Dedifferentiated amniotic fluid mesenchymal stem cell (primary cell): Measurements from ENCODE around the gene RINL.
A peak's percentile ranks its signal among the peaks of the same experiment; 100 is the strongest.
"Not testable (repeated sequence)": the region's sequence is repeated elsewhere in the genome, so short reads cannot be mapped to it uniquely, and the experiment has no call there.

Experiments used
- DNase-seq: peaks from one replicate; pipeline ENCODE4 v3.0.0-alpha.2; 2016; ENCODE audit errors: extremely low spot score

Gene RINL

GRCh38 chr19:38875656-38876395 is 2.2 kb downstream of the RINL start:
- no peak for DNase-seq

DNA sequence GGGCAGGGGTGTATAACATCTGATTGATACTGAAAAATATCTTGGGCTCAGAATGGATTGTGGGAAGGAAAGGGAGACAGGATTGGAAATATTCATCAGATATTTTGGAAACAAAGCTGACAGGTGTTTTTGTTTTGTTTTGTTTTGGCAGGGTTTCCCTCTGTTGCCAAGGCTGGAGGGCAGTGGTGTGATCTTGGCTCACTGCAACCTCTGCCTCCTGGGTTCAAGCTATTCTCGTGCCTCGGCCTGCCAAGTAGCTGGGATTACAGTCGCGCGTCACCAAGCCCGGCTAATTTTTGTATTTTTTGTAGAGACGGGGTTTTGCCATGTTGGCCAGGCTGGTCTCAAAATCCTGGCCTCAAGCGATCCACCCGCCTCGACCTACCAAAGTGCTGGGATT is 4.7 kb downstream of the RINL start:
- not testable (repeated sequence) for DNase-seq

GRCh38 chr19:38870612-38871011 is 7.5 kb downstream of the RINL start:
- no peak for DNase-seq

DNA sequence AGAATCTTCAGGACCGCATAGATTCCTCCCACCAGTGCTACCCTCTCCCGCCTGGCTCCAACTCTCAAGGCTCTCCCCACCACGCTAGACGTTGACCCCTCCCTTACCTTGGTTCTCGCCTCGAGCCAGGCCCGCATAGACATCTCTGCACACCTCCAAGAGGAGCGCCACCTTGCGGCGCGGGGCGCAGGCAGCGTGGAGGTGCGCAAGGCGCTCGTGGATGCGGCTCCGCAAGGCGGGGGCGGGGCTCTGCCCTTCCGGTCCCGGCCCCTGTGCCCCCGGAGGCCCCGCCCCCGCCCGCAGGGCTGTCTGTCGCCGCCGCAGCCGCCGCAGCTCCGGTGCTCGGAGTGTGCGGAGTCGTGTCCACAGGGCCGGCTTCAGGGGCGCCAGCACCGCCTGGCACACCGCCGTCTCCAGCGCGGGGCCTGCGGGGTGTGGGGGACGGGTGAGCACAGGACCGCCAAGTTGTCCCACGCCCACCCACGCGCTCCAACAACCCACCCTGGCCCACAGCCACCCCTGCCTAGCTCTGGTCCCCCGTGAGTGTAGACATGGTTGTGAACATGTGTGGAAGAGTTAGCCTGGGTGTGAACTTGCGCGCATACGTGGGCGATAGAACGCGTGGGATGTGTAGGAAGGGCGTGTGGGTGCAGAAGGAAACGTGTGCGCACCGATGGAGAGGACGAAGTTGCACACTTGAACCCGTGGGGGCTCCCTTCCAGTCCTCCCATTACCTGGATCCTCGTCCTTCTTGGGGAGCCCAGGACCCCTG is 8.1 kb downstream of the RINL start:
- no peak for DNase-seq

DNA sequence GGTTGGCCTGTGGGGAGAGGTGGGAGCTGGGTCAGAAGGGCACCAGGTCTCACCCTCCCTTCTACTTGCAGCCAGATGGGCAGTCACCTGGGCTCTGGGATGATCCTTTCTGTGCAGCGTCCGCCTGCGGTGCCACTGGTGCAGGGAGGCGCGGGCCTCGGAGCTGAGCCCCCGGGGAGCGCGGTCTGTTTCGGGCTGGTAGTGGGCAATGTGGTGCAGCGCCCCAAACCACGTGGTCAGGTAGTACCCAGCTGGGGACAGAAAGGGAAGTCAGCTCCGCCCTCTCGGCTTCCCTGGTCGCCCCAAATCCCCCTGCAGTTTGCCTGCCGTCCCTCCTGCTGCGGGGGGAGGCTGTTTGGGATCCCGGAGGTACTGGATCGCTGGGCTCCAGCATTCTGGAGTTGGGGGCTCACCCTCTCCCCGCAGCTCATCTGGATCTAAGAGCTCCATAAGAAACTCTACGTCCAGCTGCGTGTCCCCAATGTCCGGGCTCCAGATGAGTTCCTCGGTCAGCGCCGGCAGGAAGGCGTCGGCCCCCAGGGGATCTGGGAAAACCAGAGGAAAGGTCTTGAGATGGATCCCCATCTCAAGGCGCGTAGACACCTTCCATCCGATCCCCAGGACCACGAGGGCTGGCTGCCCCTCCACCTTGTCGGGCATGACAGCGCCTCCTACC is 8.8 kb downstream of the RINL start:
- DNase-seq, result no peak

- DNase-seq, result no peak
Measured at GRCh38 chr19:38868551-38868950, 9.5 kb downstream of the RINL start.

DNA sequence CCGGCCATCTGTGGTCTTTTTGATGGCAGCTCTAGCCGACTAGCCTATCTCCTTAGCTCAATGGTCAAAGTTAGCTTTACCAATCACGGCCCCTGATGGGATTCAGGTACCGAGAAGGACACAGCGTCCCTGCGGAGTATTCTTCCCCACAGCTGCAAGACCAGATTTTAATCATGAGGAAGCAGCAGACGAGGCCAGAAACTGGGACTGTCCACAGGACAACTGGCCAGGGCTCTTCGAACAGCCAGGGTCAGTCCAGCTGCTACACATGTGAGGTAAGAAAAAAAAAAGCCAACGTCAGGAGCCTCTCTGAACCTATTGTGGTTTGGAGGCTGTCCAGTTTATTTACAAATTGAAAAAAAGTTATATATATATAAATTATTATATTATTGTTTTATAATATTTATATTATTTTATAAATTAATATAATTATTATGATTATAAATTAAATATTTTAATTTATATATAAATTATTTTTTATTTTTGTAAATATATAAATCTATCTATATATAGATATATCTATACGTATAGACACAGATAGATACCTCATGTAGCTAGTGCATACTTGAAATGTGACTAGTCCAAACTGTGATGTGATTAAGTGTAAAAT is 10.8 kb downstream of the RINL start:
- DNase-seq, result no peak

- DNase-seq, result no peak
Measured at GRCh38 chr19:38862321-38863059, 15.6 kb downstream of the RINL start.

DNA sequence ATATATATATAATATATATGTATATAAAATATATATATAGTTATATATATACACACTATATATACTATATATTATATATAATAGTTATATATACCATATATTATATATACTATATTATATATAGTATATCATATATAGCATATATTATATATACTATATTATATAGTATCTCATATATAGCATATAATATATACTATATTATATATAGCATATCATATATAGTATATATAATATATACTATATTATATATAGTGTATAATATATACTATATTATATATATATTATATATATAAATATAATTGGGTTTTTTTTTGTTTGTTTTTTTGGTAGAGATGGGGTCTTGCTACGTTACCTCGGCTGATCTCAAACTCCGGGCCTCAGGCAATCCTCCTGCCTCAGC is 16.7 kb downstream of the RINL start:
- no peak for DNase-seq

DNA sequence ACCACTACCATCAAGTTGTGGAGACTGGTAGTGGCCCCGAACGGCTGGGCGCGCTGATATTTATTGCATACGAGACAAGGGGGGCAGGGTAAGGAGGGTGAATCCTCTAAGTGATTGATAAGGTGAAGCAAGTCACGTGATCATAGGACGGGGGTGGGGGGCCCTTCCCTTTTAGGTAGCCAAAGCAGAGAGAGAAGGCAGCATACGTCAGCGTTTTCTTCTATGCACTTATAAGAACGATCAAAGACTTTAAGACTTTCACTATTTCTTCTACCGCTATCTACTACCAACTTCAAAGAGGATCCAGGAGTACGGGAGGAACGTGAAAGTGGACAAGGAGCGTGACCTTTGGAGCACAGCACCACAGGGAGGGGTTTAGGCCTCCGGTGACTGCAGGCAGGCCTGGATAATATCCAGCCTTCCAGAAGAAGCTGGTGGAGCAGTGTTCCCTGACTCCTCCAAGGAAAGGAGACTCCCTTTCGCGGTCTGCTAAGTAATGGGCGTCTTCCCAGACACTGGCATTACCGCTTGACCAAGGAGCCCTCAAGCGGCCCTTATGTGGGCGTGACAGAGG is 18.4 kb downstream of the RINL start:
- not testable (repeated sequence) for DNase-seq

- DNase-seq, result no peak
Measured at GRCh38 chr19:38856813-38857212, 21.3 kb downstream of the RINL start.

- DNase-seq, result not testable (repeated sequence)
Measured at GRCh38 chr19:38855751-38856150, 22.3 kb downstream of the RINL start.

DNA sequence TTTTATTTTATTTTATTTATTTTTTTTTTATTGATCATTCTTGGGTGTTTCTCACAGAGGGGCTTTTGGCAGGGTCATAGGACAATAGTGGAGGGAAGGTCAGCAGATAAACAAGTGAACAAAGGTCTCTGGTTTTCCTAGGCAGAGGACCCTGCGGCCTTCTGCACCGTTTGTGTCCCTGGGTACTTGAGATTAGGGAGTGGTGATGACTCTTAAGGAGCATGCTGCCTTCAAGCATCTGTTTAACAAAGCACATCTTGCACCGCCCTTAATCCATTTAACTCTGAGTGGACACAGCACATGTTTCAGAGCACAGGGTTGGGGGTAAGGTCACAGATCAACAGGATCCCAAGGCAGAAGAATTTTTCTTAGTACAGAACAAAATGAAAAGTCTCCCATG is 23.1 kb downstream of the RINL start:
- not testable (repeated sequence) for DNase-seq

DNA sequence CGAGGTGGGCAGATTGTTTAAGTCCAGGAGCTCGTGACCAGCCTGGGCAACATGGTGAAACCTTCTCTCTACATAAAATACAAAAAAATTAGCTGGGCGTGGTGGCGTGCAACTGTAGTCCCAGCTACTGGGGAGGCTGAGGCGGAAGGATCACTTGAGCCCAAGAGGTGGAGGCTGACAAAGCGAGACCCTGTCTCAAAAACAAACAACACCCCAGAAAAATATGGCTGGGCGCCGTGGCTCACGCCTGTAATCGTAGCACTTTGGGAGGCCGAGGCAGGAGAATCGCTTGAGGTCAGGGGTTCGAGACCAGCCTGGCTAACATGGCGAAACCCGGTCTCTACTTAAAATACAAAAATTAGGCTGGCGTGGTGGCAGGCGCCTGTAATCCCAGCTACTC is 24.9 kb downstream of the RINL start:
- no peak for DNase-seq

GRCh38 chr19:38852231-38853044 is 25.6 kb downstream of the RINL start:
- peak; percentile 61 for DNase-seq

DNA sequence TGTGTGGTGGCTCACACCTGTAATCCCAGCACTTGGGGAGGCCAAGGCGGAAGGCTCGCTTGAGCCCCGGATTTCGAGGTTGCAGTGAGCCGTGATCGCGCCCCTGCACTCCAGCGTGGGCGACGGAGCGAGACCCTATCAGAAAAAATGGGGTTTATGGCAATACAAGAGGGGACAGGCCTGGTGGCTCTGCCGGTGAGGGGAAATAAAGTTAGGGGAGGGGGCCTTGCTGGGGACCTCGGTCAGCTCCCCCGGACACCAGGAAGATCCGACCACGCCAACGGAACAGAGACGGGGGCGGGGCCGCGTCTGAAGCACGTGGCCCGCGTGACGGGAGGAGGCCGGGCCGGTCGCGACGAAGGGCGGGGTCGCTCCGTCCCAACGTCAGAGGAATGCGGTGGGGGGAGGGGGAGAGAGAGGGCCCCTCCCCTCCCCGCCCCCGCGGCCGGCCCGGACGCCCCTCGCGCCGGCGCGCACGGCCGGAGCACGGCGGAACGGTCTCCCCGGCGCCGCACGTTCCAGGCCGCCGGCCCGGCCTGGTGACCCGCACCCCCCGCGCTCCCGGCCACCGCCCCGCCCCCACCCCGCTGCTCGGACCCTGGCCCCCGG is 26.3 kb downstream of the RINL start:
- peak; percentile 89 for DNase-seq

DNA sequence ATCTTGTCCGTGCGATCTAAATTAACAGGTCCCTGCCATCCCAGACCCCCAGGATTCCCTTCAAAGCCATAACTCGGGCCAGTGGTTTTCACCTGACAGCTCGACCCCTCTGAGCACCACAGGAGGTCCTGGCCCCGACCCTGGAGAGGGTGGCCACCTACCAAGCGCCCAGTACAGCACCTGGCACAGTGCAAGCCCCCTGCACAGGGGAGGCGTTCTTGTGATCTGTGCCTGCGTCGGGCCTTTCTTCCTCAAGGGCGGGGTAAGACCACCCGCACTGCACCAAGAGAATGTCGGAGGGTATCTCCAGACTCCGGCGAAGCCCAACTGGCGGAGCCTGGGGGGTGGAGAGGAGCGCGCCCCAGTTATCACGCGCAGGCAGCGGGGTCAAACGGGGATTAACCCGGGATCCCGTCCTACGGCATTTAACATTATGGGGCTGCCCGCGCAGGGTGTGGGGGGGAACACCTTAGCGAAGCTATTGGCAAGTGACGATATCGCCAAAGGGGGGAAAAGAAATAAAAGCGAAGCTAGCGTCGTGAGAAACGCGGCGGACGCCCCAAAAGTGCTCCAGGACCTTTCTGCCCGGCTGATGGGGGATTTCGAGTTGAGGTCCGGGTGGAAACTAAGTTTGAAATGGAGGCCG is 27.0 kb downstream of the RINL start:
- no peak for DNase-seq

DNA sequence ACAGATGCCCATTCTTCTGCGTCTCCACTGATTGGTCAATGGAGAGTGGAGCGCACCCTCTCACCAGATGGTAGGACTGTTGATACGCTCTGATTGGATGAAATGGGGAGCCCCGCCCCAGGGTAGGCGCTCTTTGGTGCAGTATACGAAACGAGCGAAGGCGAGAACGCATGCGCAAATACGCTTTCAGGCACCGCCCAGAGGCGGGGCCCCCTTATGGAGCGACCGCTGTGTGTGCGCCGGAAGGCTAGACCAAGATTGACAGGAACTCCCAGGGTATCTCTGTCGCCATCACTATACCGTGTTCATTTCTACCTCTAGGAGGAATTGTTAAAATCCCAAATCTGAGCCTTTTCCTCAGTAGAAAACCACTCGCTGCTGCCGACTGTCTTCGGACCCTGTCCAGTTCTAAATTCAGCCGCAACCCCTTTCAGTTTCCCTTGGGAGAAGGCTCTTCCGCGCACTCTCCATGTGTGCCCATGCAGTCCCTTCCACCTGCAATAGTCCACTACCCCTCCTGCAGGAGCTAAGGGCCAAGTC is 27.6 kb downstream of the RINL start:
- DNase-seq, result peak; percentile 100

DNA sequence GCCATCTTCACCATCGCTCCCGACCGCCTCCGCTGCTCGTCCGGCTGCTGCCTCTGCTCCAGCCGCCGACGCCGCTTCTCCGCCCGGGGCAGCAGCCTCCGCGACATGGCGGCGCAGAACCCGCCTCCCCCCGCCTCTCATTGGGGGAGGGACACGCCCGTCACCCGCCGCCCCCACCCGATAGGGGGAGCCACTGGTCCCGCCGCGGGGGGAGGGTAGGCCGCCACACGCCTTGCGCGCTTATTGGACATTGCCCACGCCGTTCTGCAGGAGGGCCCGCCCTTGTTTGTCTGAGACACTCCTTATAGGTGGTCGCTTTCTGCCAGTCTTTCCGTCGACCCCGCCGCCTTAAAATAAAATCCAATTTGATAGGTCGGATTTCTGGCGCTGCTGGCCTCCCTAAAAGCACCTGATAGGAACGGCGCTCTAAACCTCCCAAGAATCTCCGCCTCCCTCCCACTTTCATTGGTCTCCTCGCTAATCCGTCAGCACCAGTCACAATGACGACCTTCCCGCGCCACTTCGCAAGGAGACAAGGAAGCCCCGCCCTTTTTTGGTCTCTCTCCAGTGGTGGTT is 28.1 kb downstream of the RINL start, which contains the start of gene HNRNPL:
Gene HNRNPL (minus strand): TSS at position 127 of the 576 bp plus-strand sequence. CDS start 20 bp downstream, at position 107.
- no peak for DNase-seq
